ENCODE data around the gene LRRC47.

LRRC47 gene

GRCh38 chr1:3787349-3787715, 9.0 kb downstream of the LRRC47 start:
- in situ Hi-C loops (cut with MboI; ENCODE audit: low sequenced_read_pairs), result no loop called here

- in situ Hi-C loops (cut with MboI; ENCODE audit: low sequenced_read_pairs), result no loop called here
Observed at GRCh38 chr1:3786468-3787348, 9.6 kb downstream of the LRRC47 start.

- in situ Hi-C loops (cut with MboI; ENCODE audit: low sequenced_read_pairs), result no loop called here
Observed at GRCh38 chr1:3785456-3786157, 10.7 kb downstream of the LRRC47 start.

GRCh38 chr1:3785045-3785444, 11.3 kb downstream of the LRRC47 start:
- in situ Hi-C loops (cut with MboI; ENCODE audit: low sequenced_read_pairs), result no loop called here

GRCh38 chr1:3783651-3784474, 12.4 kb downstream of the LRRC47 start:
- in situ Hi-C loops (cut with MboI; ENCODE audit: low sequenced_read_pairs), result no loop called here

- in situ Hi-C loops (cut with MboI; ENCODE audit: low sequenced_read_pairs), result no loop called here
Observed at GRCh38 chr1:3780901-3781300, 15.4 kb downstream of the LRRC47 start.

- in situ Hi-C loops (cut with MboI; ENCODE audit: low sequenced_read_pairs), result no loop called here
Observed at GRCh38 chr1:3779912-3780416, 16.3 kb downstream of the LRRC47 start.

GRCh38 chr1:3779265-3779911, 16.9 kb downstream of the LRRC47 start:
- in situ Hi-C loops (cut with MboI; ENCODE audit: low sequenced_read_pairs), result no loop called here

- in situ Hi-C loops (cut with MboI; ENCODE audit: low sequenced_read_pairs), result no loop called here
Observed at GRCh38 chr1:3778590-3779264, 17.6 kb downstream of the LRRC47 start.

- in situ Hi-C loops (cut with MboI; ENCODE audit: low sequenced_read_pairs), result no loop called here
Observed at GRCh38 chr1:3777647-3778589, 18.4 kb downstream of the LRRC47 start.

GRCh38 chr1:3777078-3777547, 19.2 kb downstream of the LRRC47 start:
- in situ Hi-C loops (cut with MboI; ENCODE audit: low sequenced_read_pairs), result no loop called here

- in situ Hi-C loops (cut with MboI; ENCODE audit: low sequenced_read_pairs), result no loop called here
Observed at GRCh38 chr1:3776231-3776961, 19.9 kb downstream of the LRRC47 start.

- in situ Hi-C loops (cut with MboI; ENCODE audit: low sequenced_read_pairs), result no loop called here
Observed at GRCh38 chr1:3775490-3776230, 20.6 kb downstream of the LRRC47 start.

GRCh38 chr1:3774946-3775489, 21.3 kb downstream of the LRRC47 start:
- in situ Hi-C loops (cut with MboI; ENCODE audit: low sequenced_read_pairs), result no loop called here

GRCh38 chr1:3774276-3774945, 21.9 kb downstream of the LRRC47 start:
- in situ Hi-C loops (cut with MboI; ENCODE audit: low sequenced_read_pairs), result no loop called here

GRCh38 chr1:3773572-3774275, 22.6 kb downstream of the LRRC47 start:
- in situ Hi-C loops (cut with MboI; ENCODE audit: low sequenced_read_pairs), result no loop called here
